ENCODE data around the gene CIDEB. TPM values are rescaled to one million over a fixed set of nuclear protein-coding genes. Genes with fewer than 3 reads are reported as not detected.

The CIDEB gene
- polyA plus RNA-seq, 1 donor from 2014 or later: not detected

DNA sequence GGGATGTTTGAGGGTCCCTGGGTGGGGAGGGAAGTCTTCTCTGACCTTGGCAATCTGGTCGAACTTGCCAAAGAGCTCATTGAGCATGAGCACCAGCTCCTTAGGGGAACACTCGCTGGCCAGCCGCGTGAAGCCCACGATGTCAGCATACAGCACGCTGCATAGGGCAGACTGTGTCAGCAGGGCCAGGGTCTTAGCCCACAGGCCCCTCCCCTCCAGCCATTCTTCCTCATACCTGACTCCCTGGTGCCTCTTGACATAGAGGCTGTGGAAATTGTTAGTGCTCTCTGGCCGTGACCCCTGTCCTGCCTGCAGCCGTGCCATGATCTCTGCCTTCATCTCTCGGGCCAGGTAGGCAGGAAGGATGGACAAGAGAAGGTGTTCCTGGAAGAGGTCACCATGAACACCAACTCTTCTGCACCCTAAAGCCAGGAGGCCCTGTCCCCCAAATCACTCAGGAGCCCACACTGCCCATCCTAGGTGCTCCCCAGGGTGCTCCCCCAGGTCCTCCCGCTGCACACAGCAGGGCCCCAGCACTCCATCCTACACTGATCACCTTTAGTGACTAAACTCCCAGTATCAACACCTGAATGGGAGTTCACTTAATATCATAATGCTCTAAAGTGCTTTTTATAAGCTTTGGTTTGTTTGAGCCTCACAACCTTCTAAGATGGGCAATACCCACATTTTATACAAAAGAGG lies 23.3 kb upstream of the CIDEB start:
- Histone ChIP-seq H3K9ac (ENCODE audit: low read length) (no peak overlapping the region), H3K4me2 (ENCODE audit: low read length) (no peak overlapping the region), H3K9me3 (ENCODE audit: low read length) (no peaks in the 10 kb centered on the region), H3K4me3 (ENCODE audit: low read length) (no peak overlapping the region), H3K27ac (ENCODE audit: low read length) (no peak overlapping the region), H3K79me2 (replicated peaks; ENCODE audit: insufficient read depth, low read length) (no peaks in the 10 kb centered on the region), H3K27me3 (ENCODE audit: insufficient read depth, low read depth, low read length) (peaks cover 58% of the 10 kb centered on the region), H2AFZ (ENCODE audit: low read depth, low read length) (no peak overlapping the region), H3F3A (ENCODE audit: insufficient read depth, low read length, poor library complexity, severe bottlenecking) (no peaks in the 10 kb centered on the region), H3K36me3 (ENCODE audit: insufficient read depth, low read length) (no peaks in the 10 kb centered on the region), H3K9me2 (ENCODE audit: insufficient read depth, low read length) (no peaks in the 10 kb centered on the region), H4K20me1 (ENCODE audit: insufficient read depth) (no peaks in the 10 kb centered on the region)
- TF ChIP-seq EZH2 (IDR thresholded peaks at IDR 0.05; ENCODE audit: borderline replicate concordance, insufficient read depth, low read length, poor library complexity, severe bottlenecking) (no peak), POLR2AphosphoS5 (IDR thresholded peaks at IDR 0.05) (no peak), MXI1 (conservative IDR thresholded peaks at IDR 0.05; ENCODE audit: poor library complexity, severe bottlenecking) (no peak), RAD21 (conservative IDR thresholded peaks at IDR 0.05) (no peak), EP300 (conservative IDR thresholded peaks at IDR 0.05; ENCODE audit: poor library complexity, severe bottlenecking) (no peak), SMC3 (conservative IDR thresholded peaks at IDR 0.05; ENCODE audit: poor library complexity) (no peak), TAF1 (IDR thresholded peaks at IDR 0.05; ENCODE audit: low read depth) (no peak)
- TF ChIP-seq, protein P1, sequence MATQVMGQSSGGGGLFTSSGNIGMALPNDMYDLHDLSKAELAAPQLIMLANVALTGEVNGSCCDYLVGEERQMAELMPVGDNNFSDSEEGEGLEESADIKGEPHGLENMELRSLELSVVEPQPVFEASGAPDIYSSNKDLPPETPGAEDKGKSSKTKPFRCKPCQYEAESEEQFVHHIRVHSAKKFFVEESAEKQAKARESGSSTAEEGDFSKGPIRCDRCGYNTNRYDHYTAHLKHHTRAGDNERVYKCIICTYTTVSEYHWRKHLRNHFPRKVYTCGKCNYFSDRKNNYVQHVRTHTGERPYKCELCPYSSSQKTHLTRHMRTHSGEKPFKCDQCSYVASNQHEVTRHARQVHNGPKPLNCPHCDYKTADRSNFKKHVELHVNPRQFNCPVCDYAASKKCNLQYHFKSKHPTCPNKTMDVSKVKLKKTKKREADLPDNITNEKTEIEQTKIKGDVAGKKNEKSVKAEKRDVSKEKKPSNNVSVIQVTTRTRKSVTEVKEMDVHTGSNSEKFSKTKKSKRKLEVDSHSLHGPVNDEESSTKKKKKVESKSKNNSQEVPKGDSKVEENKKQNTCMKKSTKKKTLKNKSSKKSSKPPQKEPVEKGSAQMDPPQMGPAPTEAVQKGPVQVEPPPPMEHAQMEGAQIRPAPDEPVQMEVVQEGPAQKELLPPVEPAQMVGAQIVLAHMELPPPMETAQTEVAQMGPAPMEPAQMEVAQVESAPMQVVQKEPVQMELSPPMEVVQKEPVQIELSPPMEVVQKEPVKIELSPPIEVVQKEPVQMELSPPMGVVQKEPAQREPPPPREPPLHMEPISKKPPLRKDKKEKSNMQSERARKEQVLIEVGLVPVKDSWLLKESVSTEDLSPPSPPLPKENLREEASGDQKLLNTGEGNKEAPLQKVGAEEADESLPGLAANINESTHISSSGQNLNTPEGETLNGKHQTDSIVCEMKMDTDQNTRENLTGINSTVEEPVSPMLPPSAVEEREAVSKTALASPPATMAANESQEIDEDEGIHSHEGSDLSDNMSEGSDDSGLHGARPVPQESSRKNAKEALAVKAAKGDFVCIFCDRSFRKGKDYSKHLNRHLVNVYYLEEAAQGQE (IDR thresholded peaks at IDR 0.05; ENCODE audit: borderline replicate concordance): no peak
- TF ChIP-seq, protein P2, sequence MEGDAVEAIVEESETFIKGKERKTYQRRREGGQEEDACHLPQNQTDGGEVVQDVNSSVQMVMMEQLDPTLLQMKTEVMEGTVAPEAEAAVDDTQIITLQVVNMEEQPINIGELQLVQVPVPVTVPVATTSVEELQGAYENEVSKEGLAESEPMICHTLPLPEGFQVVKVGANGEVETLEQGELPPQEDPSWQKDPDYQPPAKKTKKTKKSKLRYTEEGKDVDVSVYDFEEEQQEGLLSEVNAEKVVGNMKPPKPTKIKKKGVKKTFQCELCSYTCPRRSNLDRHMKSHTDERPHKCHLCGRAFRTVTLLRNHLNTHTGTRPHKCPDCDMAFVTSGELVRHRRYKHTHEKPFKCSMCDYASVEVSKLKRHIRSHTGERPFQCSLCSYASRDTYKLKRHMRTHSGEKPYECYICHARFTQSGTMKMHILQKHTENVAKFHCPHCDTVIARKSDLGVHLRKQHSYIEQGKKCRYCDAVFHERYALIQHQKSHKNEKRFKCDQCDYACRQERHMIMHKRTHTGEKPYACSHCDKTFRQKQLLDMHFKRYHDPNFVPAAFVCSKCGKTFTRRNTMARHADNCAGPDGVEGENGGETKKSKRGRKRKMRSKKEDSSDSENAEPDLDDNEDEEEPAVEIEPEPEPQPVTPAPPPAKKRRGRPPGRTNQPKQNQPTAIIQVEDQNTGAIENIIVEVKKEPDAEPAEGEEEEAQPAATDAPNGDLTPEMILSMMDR (IDR thresholded peaks at IDR 0.05; ENCODE audit: poor library complexity, severe bottlenecking): no peak

DNA sequence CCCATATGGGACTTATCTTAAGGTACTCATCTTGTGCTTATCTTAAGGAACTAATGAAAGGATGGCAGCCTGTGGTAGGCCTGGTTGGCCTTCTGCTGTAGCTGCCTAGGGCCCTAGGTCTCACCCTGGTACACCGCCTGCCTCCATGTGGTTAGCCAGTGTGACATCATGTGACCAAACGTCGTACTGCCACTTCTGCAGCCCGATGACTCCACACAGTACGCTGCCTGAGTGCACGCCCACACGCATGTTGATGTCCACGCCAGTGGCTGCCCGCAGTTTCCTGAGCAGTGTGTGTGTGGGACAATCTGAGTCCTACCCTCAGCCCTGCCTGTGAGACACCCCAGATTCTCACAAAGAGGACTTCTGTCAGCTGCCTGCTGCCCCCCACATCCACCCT lies 22.0 kb upstream of the CIDEB start:
- peaks cover 44% of the 10 kb centered on the region for H3K27me3 ChIP-seq (ENCODE audit: insufficient read depth, low read depth, low read length)

More for the DNA sequence above, 22.0 kb upstream of the CIDEB start:
- H4K20me1 ChIP-seq (ENCODE audit: insufficient read depth): no peaks in the 10 kb centered on the region
- H2AFZ ChIP-seq (ENCODE audit: low read depth, low read length): no peak overlapping the region
- no peaks in the 10 kb centered on the region for H3K79me2 ChIP-seq (replicated peaks; ENCODE audit: insufficient read depth, low read length)
- TF ChIP-seq EP300 (conservative IDR thresholded peaks at IDR 0.05; ENCODE audit: poor library complexity, severe bottlenecking) (no peak), EZH2 (IDR thresholded peaks at IDR 0.05; ENCODE audit: borderline replicate concordance, insufficient read depth, low read length, poor library complexity, severe bottlenecking) (no peak)
- no peaks in the 10 kb centered on the region for H3K36me3 ChIP-seq (ENCODE audit: insufficient read depth, low read length)
- no peak overlapping the region for H3K4me3 ChIP-seq (ENCODE audit: low read length)
- no peaks in the 10 kb centered on the region for H3K9me2 ChIP-seq (ENCODE audit: insufficient read depth, low read length)
- no peak overlapping the region for H3K4me2 ChIP-seq (ENCODE audit: low read length)
- no peaks in the 10 kb centered on the region for H3F3A ChIP-seq (ENCODE audit: insufficient read depth, low read length, poor library complexity, severe bottlenecking)
- H3K9ac ChIP-seq (ENCODE audit: low read length): no peak overlapping the region
- no peaks in the 10 kb centered on the region for H3K9me3 ChIP-seq (ENCODE audit: low read length)
- no peak overlapping the region for H3K27ac ChIP-seq (ENCODE audit: low read length)

Data from neural cell (in vitro differentiated cells).